Suprapubic skin (tissue), 4 donors: ENCODE data around the gene CELSR1. TPM values are rescaled to one million over a fixed set of nuclear protein-coding genes. Genes with fewer than 3 reads are reported as not detected.

Experiments used
- DNase-seq, 2 donors: peaks; one replicate each; pipeline ENCODE4 v3.0.0-alpha.2; 2019; ENCODE audit warnings: low spot score in 2 of 2
- H3K27ac ChIP-seq: fragments of 200-600 bp; sonication (generic); one replicate; pipeline ENCODE4 v1.5.1; 2019
- H3K27me3 ChIP-seq: fragments of 200-600 bp; sonication (generic); one replicate; pipeline ENCODE4 v1.5.1; 2019
- H3K36me3 ChIP-seq: fragments of 200-600 bp; sonication (generic); one replicate; pipeline ENCODE4 v1.5.1; 2019
- H3K4me1 ChIP-seq: fragments of 200-600 bp; sonication (generic); one replicate; pipeline ENCODE4 v1.5.1; 2019
- H3K4me3 ChIP-seq: fragments of 200-600 bp; sonication (generic); one replicate; pipeline ENCODE4 v1.5.1; 2019; ENCODE audit warnings: mild to moderate bottlenecking
- H3K9me3 ChIP-seq: fragments of 200-600 bp; sonication (generic); one replicate; pipeline ENCODE4 v1.5.1; 2019
- EP300 ChIP-seq: sonication (generic); formaldehyde crosslinking; IDR thresholded peaks from one replicate; pipeline ENCODE4 v1.6.1; 2017; ENCODE audit warnings: antibody characterized with exemption
- POLR2A ChIP-seq, 2 donors: fragments of 450-650 bp; IDR thresholded peaks; one replicate each; pipeline ENCODE4 v1.6.1; 2017; ENCODE audit warnings: antibody characterized with exemption in 2 of 2, mild to moderate bottlenecking in 2 of 2, moderate library complexity in 2 of 2
- POLR2AphosphoS5 ChIP-seq, 3 donors: sonication (generic); formaldehyde crosslinking; IDR thresholded peaks; one replicate each; pipeline ENCODE4 v1.6.1; 2017; ENCODE audit warnings: antibody characterized with exemption in 3 of 3
- WGBS: methylation state at CpG from one replicate; pipeline ENCODE4 v1.1.5; 2018; 5-methylcytosine and 5-hydroxymethylcytosine counted together
- total RNA-seq, 4 donors: library from RNA; depleted of rRNA; stranded (reverse); fragments of >200 nt; gene quantifications; one replicate each; pipeline ENCODE4 v1.1.0, GENCODE V29; 2016
- TF ChIP-seq, protein P1 (sequence below), 2 donors: fragments of 200-600 bp in 1 of 2; fragments of 450-650 bp in 1 of 2; sonication (generic) in 1 of 2; IDR thresholded peaks; one replicate each; pipeline ENCODE4 v1.5.1; 2016 to 2019; ENCODE audit warnings: antibody characterized with exemption in 2 of 2, mild to moderate bottlenecking in 1 of 2, moderate library complexity in 1 of 2

CELSR1 gene
- total RNA-seq, 4 donors from 2014 or later, result 75.6 to 102 (median 77.5) TPM

DNA sequence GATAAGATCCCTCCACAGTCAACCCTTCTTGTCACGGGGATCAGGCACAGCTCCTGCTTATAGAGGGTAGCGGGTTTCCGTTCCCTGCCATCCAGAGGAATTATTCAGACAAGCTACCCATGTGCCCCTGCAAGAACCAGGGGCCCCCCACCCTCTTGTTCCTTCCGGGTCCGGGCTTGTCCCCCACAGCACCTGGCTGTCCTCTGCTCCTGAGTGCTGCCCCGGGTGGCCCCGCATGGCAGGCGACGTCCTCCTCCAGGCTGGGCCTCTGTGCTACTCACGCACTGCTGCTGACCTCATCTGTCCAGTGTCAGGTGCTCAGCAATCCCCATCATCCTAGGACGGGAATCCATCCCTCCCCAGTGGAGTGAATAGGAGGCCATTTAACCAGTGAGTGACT is 24.7 kb downstream of the CELSR1 start:
- TF ChIP-seq POLR2AphosphoS5 (IDR thresholded peaks at IDR 0.05) (no peak), EP300 (no peak), POLR2A (IDR thresholded peaks at IDR 0.05) (no peak)
- TF ChIP-seq, protein P1, sequence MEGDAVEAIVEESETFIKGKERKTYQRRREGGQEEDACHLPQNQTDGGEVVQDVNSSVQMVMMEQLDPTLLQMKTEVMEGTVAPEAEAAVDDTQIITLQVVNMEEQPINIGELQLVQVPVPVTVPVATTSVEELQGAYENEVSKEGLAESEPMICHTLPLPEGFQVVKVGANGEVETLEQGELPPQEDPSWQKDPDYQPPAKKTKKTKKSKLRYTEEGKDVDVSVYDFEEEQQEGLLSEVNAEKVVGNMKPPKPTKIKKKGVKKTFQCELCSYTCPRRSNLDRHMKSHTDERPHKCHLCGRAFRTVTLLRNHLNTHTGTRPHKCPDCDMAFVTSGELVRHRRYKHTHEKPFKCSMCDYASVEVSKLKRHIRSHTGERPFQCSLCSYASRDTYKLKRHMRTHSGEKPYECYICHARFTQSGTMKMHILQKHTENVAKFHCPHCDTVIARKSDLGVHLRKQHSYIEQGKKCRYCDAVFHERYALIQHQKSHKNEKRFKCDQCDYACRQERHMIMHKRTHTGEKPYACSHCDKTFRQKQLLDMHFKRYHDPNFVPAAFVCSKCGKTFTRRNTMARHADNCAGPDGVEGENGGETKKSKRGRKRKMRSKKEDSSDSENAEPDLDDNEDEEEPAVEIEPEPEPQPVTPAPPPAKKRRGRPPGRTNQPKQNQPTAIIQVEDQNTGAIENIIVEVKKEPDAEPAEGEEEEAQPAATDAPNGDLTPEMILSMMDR (IDR thresholded peaks at IDR 0.05), result no peak
- peaks cover 7% of the 10 kb centered on the region for H3K27me3 ChIP-seq
- no peak overlapping the region for H3K27ac ChIP-seq
- WGBS, result 91% methylated on average over 11 of the region's 11 CpGs
- H3K4me3 ChIP-seq, result no peak overlapping the region
- no peak for DNase-seq
- peaks cover 39% of the 10 kb centered on the region for H3K4me1 ChIP-seq
- H3K36me3 ChIP-seq, result no peaks in the 10 kb centered on the region
- H3K9me3 ChIP-seq, result no peaks in the 10 kb centered on the region

DNA sequence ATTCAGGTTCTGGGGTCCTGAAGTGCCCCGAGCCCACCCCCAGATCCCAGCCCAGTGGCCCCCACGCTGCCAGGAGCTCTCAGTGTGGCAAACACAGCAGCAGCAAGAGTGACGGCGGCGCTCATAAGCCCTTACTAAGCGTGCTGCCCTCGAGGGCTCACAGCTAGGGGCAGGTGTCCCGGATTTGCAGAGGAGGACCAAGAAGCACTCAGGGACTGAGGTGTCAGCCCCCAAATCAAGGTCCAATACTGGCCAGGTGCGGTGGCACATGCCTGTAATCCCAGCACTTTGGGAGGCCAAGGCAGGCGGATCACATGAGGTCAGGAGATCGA is 25.4 kb downstream of the CELSR1 start:
- Histone ChIP-seq H3K36me3 (no peaks in the 10 kb centered on the region), H3K9me3 (no peaks in the 10 kb centered on the region), H3K27ac (no peak overlapping the region), H3K4me3 (no peak overlapping the region), H3K27me3 (peaks cover 10% of the 10 kb centered on the region), H3K4me1 (peaks cover 45% of the 10 kb centered on the region)
- 92% methylated on average over 3 of the region's 11 CpGs for WGBS
- no peak for DNase-seq
- TF ChIP-seq POLR2AphosphoS5 (IDR thresholded peaks at IDR 0.05) (no peak), EP300 (no peak), POLR2A (IDR thresholded peaks at IDR 0.05) (no peak)
- TF ChIP-seq, protein P1 (IDR thresholded peaks at IDR 0.05), result no peak

DNA sequence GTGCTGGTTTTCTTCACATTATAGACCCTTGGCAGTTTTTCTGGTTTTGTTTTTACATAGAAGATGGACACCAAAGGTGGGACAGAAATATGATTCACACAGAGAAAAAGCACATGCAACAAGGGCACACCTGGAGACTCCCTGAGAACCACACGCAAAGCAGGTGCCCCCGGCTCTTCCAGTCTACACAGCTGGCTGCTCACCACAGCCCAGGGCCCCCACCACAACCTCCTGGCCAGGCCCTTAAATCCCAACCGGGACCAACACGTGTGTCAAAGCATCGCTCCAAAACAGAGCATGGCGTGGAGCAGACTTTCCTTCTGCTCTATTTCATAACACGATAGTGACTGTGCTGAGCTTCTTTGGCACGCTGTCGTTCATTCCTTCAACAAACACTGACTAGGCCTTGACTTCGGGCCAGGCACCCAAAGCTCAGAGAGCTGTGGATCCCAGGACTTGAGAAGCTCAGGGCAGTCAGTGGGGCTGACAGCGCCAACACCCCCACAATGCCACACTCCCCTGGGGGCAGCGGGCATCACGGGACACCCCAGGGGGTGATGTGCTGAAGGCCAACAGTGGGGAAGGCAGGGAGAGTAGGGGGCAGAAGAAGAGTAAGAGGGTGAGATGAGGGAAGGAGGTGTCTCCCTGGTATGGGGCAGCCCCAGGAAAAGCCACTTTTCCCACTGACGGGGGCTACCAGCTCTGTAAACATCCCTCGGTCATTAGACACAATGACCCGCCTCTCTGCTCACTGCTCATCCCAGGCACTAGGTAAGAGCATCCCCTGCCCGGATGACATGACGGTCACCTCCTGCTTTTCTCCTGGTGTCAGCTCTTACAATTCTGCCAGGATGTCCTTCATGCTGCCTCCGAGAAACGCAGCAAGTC is 26.0 kb downstream of the CELSR1 start:
- peaks cover 45% of the 10 kb centered on the region for H3K4me1 ChIP-seq
- H3K9me3 ChIP-seq, result no peaks in the 10 kb centered on the region
- H3K4me3 ChIP-seq, result no peak overlapping the region
- 56% methylated on average over 16 of the region's 20 CpGs for WGBS
- DNase-seq, result no peak
- no peaks in the 10 kb centered on the region for H3K36me3 ChIP-seq
- no peak overlapping the region for H3K27ac ChIP-seq
- no peak for TF ChIP-seq POLR2AphosphoS5 (IDR thresholded peaks at IDR 0.05)
- H3K27me3 ChIP-seq, result peaks cover 10% of the 10 kb centered on the region

DNA sequence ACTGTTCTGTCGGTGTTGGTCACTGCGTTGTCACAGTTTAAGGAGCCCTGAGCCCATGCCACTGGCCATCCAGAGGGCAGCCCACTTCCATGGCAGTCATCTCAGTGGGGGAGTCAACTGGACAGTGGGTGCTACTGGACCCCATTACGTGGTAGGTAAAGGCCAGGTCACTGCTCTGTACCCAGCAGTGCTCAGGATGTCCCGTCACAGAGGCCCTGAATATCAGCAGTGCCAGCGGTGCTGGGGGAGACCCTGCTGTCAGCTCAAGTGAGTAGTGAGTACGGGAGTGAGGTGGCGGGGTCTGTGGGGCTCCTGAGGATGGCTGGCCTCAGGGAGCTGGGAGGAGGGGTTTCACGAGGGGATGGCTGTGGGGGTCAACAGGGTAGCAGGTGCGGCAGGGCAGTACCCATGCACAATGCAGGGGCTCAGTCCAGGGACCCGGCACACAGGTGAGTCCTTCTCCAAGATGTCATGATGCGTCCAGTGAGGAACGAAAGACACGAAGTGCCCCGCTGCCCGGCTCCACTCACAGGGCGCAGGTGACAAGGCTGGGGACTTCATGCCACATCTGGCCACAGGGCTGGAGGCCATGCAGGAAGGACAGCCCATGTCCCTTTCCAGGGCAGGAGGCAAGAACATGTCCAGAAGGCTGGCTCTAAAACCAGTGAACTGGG is 27.9 kb downstream of the CELSR1 start:
- 85% methylated on average over 6 of the region's 16 CpGs for WGBS
- TF ChIP-seq, protein P1 (IDR thresholded peaks at IDR 0.05), result no peak
- TF ChIP-seq POLR2A (IDR thresholded peaks at IDR 0.05), result no peak
- no peak for TF ChIP-seq POLR2AphosphoS5 (IDR thresholded peaks at IDR 0.05)
- no peak for TF ChIP-seq EP300
- H3K27ac ChIP-seq, result no peak overlapping the region
- DNase-seq, result no peak
- no peaks in the 10 kb centered on the region for H3K36me3 ChIP-seq
- H3K4me1 ChIP-seq, result peaks cover 33% of the 10 kb centered on the region
- no peak overlapping the region for H3K4me3 ChIP-seq
- peaks cover 10% of the 10 kb centered on the region for H3K27me3 ChIP-seq
- no peaks in the 10 kb centered on the region for H3K9me3 ChIP-seq

DNA sequence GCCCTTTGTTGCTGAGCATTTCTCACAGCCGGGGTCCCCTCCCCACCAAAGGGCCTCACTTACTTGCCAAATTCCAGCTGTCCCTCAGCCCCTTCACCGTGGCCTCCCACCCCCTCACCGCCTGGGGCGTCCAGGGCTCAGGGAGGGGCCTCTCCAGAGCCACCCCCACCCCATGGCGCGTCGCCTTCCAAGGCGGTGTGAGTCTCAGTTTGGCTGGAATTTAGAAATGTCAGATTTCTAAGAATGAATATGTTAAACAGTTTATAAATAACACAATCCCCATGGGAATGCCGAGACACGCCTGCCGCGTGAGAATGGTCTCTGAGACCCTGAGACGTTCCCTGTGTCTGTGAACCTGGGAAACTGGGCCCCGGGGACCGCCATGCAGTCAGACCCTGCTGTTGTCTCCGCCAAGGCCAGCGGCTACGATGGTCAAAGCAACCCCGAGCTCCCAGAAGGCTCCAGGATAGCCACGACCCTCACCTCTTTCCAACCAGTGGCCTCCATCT is 28.9 kb downstream of the CELSR1 start:
- H3K9me3 ChIP-seq, result no peaks in the 10 kb centered on the region
- no peak overlapping the region for H3K4me3 ChIP-seq
- TF ChIP-seq POLR2A (IDR thresholded peaks at IDR 0.05), result no peak
- TF ChIP-seq, protein P1 (IDR thresholded peaks at IDR 0.05), result no peak
- no peak for TF ChIP-seq POLR2AphosphoS5 (IDR thresholded peaks at IDR 0.05)
- TF ChIP-seq EP300, result no peak
- H3K36me3 ChIP-seq, result no peaks in the 10 kb centered on the region
- 42% methylated on average over 20 of the region's 20 CpGs for WGBS
- DNase-seq, result no peak
- H3K4me1 ChIP-seq, result peaks cover 23% of the 10 kb centered on the region
- H3K27me3 ChIP-seq, result peaks cover 10% of the 10 kb centered on the region
- H3K27ac ChIP-seq, result no peak overlapping the region
